Lung (tissue), 12 donors: Measurements from ENCODE around the gene FBXO41. TPM values are rescaled to one million over a fixed set of nuclear protein-coding genes. Genes with fewer than 3 reads are reported as not detected.
"Not testable (repeated sequence)": the region's sequence is repeated elsewhere in the genome, so short reads cannot be mapped to it uniquely, and the experiment has no call there.

Source experiments
- ATAC-seq: fragments of 200-7000 bp; cut with Tn5 transposase; one replicate; pipeline ENCODE4 v1.9.1; 2020; ENCODE audit warnings: moderate number of reproducible peaks; ENCODE audit not compliant: insufficient read depth, low FRiP score
- DNase-seq, 3 donors: peaks; one replicate each; pipeline ENCODE4 v3.0.0-alpha.2; 2013 to 2017
- H3K27ac ChIP-seq, 2 donors: one replicate each; pipeline ENCODE4 v1.5.1; 2013; ENCODE audit warnings: mild to moderate bottlenecking in 2 of 2, moderate library complexity in 2 of 2, control low read depth in 1 of 2, inconsistent platforms in 1 of 2, low read depth in 1 of 2, low read length in 1 of 2
- H3K27me3 ChIP-seq, 3 donors: one replicate each; pipeline ENCODE4 v1.5.1; 2013; ENCODE audit warnings: low read length in 2 of 3; ENCODE audit not compliant: control insufficient read depth in 3 of 3, insufficient read depth in 3 of 3
- H3K36me3 ChIP-seq, 4 donors: one replicate each; pipeline ENCODE4 v1.5.1; 2013; ENCODE audit warnings: low read length in 4 of 4, mild to moderate bottlenecking in 1 of 4, moderate library complexity in 1 of 4; ENCODE audit not compliant: control insufficient read depth in 4 of 4, insufficient read depth in 4 of 4
- H3K4me1 ChIP-seq, 5 donors: one replicate each; pipeline ENCODE4 v1.5.1; 2013; ENCODE audit warnings: low read length in 5 of 5, mild to moderate bottlenecking in 2 of 5, moderate library complexity in 1 of 5; ENCODE audit not compliant: control insufficient read depth in 5 of 5, insufficient read depth in 5 of 5
- H3K4me3 ChIP-seq: one replicate; pipeline ENCODE4 v1.5.1; 2013; ENCODE audit warnings: mild to moderate bottlenecking, control low read depth, moderate library complexity
- H3K9ac ChIP-seq, 2 donors: one replicate each; pipeline ENCODE4 v1.5.1; 2013; ENCODE audit warnings: low read length in 2 of 2, control low read depth in 1 of 2; ENCODE audit not compliant: insufficient read depth in 1 of 2
- H3K9me3 ChIP-seq, 4 donors: one replicate each; pipeline ENCODE4 v1.5.1; 2013; ENCODE audit warnings: low read length in 3 of 4, mild to moderate bottlenecking in 1 of 4, moderate library complexity in 1 of 4; ENCODE audit not compliant: control insufficient read depth in 4 of 4, insufficient read depth in 3 of 4
- WGBS, 2 donors: extraction: QIAGEN DNeasy Blood & Tissue Kit; methylation state at CpG; one replicate each; pipeline ENCODE4 v1.1.7; 2013; 5-methylcytosine and 5-hydroxymethylcytosine counted together
- polyA plus RNA-seq, 2 donors: library from polyadenylated mRNA; stranded (reverse); fragments of 200-250 nt; gene quantifications; one replicate each; pipeline ENCODE4 v1.2.1, GENCODE V29; 2013
- total RNA-seq, 2 donors: library from RNA; depleted of rRNA in 1 of 2; stranded (reverse); fragments of >200 nt in 1 of 2; gene quantifications; one replicate each; pipeline ENCODE4 v1.2.1, GENCODE V29; 2014 to 2021
- TF ChIP-seq, protein P1 (sequence below): IDR thresholded peaks from 2 replicates; pipeline ENCODE4 v1.5.1; 2012; ENCODE audit warnings: mild to moderate bottlenecking; ENCODE audit errors: control extremely low read depth, extremely low read depth
- donor health status: control.
- donor health status: control.
- donor health status: Bipolar disorder and iron deficiency.
- donor health status: healthy.
- donor health status: DM: yes; HTN: yes; CAD: no.

FBXO41 gene
- total and polyA plus RNA-seq, 4 donors: 0.93 to 5.0 (median 1.7) TPM

DNA sequence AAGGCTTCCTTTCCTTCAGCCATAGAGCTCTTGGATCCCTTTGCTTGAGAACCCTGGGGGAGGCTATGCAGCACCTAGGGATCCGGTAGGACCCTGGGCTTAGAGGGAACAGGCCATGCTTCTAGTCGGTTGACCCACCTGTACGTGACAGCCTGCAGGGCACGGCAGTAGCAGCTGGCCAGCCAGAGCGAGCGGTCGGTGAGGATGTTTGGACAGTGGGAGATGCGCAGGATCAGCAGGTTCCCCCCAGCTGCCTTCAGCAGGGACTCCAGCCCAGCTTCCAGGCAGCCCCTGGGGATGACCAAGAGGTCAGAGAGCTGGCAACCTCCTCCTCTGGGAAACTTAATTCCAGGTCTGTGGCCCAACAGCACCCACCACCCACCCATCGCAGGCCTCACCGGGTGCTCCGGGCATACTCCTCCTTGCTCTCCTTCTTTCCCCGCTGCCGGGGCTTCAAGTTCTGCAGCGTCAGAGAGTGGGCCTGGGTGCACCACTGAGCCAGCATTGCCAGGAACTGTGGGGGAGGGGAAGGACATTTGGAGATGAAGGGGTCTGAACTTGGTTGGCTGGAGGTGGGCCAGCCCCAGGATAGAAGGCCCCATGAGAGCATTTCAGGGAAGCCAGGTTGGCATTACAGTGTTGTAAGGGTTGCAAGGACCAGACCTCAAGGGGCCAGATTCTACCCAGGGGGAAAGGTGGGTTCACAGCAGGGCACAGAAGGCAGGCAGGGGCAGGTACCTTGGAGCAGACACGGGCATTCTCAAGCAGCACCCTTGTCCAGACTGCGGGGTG lies 20.5 kb downstream of the FBXO41 start:
- no peak overlapping the region for H3K9ac ChIP-seq
- TF ChIP-seq, protein P1, sequence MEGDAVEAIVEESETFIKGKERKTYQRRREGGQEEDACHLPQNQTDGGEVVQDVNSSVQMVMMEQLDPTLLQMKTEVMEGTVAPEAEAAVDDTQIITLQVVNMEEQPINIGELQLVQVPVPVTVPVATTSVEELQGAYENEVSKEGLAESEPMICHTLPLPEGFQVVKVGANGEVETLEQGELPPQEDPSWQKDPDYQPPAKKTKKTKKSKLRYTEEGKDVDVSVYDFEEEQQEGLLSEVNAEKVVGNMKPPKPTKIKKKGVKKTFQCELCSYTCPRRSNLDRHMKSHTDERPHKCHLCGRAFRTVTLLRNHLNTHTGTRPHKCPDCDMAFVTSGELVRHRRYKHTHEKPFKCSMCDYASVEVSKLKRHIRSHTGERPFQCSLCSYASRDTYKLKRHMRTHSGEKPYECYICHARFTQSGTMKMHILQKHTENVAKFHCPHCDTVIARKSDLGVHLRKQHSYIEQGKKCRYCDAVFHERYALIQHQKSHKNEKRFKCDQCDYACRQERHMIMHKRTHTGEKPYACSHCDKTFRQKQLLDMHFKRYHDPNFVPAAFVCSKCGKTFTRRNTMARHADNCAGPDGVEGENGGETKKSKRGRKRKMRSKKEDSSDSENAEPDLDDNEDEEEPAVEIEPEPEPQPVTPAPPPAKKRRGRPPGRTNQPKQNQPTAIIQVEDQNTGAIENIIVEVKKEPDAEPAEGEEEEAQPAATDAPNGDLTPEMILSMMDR: no peak
- peaks cover 0 to 3% (median 0%) of the 10 kb centered on the region in 4 donors for H3K36me3 ChIP-seq
- H3K9me3 ChIP-seq: peaks cover 0 to 4% (median 0%) of the 10 kb centered on the region in 4 donors
- no peak overlapping the region for H3K4me3 ChIP-seq
- no peak for DNase-seq
- ATAC-seq: no peak
- peaks cover 0 to 7% (median 0%) of the 10 kb centered on the region in 5 donors for H3K4me1 ChIP-seq
- WGBS, 2 donors: 95 to 96% methylated on average over 16 of the region's 16 CpGs
- H3K27ac ChIP-seq: no peak overlapping the region
- peaks cover 0 to 19% (median 13%) of the 10 kb centered on the region in 3 donors for H3K27me3 ChIP-seq

DNA sequence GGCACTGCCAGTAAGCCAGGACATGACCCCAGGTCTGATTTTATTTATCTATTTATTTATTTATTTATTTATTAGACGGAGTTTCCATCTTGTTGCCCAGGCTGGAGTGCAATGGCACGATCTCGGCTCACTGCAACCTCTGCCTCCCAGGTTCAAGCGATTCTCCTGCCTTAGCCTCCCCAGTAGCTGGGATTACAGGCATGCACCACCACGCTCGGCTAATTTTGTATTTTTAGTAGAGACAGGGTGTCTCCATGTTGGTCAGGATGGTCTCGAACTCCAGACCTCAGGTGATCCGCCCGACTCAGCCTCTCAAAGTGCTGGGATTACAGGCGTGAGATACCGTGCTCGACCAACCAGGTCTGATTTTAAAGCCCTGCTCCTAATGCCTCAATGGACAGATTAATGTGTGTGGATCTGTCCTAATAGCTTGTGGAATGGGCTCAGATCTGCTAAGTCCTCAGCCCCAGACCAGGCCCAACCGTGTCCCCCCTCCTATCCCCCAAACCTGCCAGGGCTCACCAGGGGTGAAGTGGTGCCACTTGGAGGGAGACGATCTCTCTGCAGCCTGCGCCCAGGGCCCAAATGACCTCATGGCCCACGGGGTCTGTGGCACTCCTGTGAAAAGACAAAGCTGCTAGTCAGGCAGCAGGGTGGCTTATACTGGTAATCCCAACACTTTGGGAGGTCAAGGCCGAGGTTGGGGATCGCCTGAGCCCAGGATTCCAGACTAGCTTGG lies 21.4 kb downstream of the FBXO41 start:
- 91 to 94% methylated on average over 18 of the region's 18 CpGs for WGBS, 2 donors
- not testable (repeated sequence) for DNase-seq, H3K4me3 ChIP-seq, H3K4me1 ChIP-seq, H3K9ac ChIP-seq, H3K9me3 ChIP-seq, ATAC-seq, H3K36me3 ChIP-seq, H3K27ac ChIP-seq
- H3K27me3 ChIP-seq: peaks cover 0 to 11% (median 4%) of the 10 kb centered on the region in 3 donors

DNA sequence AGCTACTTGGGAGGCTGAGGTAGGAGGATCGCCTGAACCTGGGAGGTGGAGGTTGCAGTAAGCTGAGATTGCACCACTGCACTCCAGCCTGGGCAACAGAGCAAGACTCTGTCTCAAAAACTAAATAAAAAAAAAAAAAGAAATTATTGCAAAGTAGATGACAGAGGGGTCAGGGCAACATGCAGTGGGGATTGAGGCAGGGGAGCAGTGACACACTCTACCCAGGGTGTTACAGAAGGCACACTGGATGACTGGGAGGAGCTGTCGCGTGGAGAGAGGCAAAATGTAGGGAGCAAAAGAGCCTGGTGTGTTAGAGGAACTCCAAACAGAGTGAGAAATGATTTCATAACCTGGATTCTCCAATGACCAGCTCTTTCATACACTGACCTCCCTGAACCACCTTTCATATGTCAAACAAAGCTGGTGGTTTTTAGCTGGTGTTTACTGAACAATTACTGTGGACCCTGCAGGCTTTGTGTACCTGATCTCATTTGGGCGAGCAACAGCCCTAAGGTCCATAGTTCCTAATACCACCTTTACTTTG lies 22.1 kb downstream of the FBXO41 start:
- 96 to 98% methylated on average over 4 of the region's 4 CpGs for WGBS, 2 donors
- no peak for DNase-seq
- Histone ChIP-seq H3K9me3 (no peaks in the 10 kb centered on the region), H3K4me3 (no peak overlapping the region), H3K27ac (no peak overlapping the region), H3K9ac (no peak overlapping the region), H3K36me3 (peaks cover 0 to 3% (median 0%) of the 10 kb centered on the region in 4 donors), H3K4me1 (peaks cover 0 to 3% (median 0%) of the 10 kb centered on the region in 5 donors), H3K27me3 (peaks cover 0 to 4% (median 3%) of the 10 kb centered on the region in 3 donors)
- TF ChIP-seq, protein P1: no peak
- ATAC-seq: no peak
